Thyroid gland (tissue), 4 donors: ENCODE results near the gene FAM200A.
"Not testable (repeated sequence)": the region's sequence is repeated elsewhere in the genome, so short reads cannot be mapped to it uniquely, and the experiment has no call there.

Experiments
- CTCF ChIP-seq, 6 experiments: fragments of 200-600 bp in 3 of 6; fragments of 450-650 bp in 3 of 6; sonication (generic) in 3 of 6; IDR thresholded peaks; one replicate each; pipeline ENCODE4 v1.5.1; 2016 to 2019; ENCODE audit warnings: antibody characterized with exemption in 6 of 6, mild to moderate bottlenecking in 2 of 6, inconsistent platforms in 1 of 6, moderate library complexity in 1 of 6
- POLR2A ChIP-seq, 2 donors: fragments of 450-650 bp; IDR thresholded peaks; one replicate each; pipeline ENCODE4 v1.6.1; 2017; ENCODE audit warnings: antibody characterized with exemption in 2 of 2, mild to moderate bottlenecking in 2 of 2, moderate library complexity in 1 of 2

- not testable (repeated sequence) for TF ChIP-seq CTCF, POLR2A (IDR thresholded peaks at IDR 0.05)
These were observed 16.9 kb upstream of the FAM200A start for GRCh38 chr7:99568770-99569169.
